GM23338 (cell line): ENCODE results near the gene GRIN3B. TPM values are rescaled to one million over a fixed set of nuclear protein-coding genes. Genes with fewer than 3 reads are reported as not detected.
A peak's percentile ranks its signal among the peaks of the same experiment; 100 is the strongest.

Source experiments
- ATAC-seq: fragments of 200-7000 bp; cut with Tn5 transposase; 3 replicates; pipeline ENCODE4 v1.9.1; 2020
- DNase-seq: peaks from one replicate; pipeline ENCODE4 v3.0.0-alpha.2; 2015; ENCODE audit warnings: low spot score
- H2AFZ ChIP-seq: fragments of 200-600 bp; sonication (generic); 2 replicates; pipeline ENCODE4 v1.8.0; 2016; ENCODE audit warnings: antibody characterized with exemption, mild to moderate bottlenecking, moderate library complexity
- H3F3A ChIP-seq: fragments of 200-600 bp; sonication (generic); replicated peaks from 2 replicates; pipeline ENCODE4 v1.8.0; 2017; ENCODE audit warnings: antibody characterized with exemption, mixed run types, low read depth
- H3K27ac ChIP-seq: fragments of 200-600 bp; sonication (generic); 2 replicates; pipeline ENCODE4 v1.6.1; 2016; ENCODE audit warnings: low read depth
- H3K27me3 ChIP-seq: fragments of 200-600 bp; sonication (generic); 2 replicates; pipeline ENCODE4 v1.8.0; 2016; ENCODE audit warnings: mild to moderate bottlenecking, mixed run types, moderate library complexity; ENCODE audit not compliant: insufficient read depth
- H3K36me3 ChIP-seq: fragments of 200-600 bp; sonication (generic); 2 replicates; pipeline ENCODE4 v1.8.0; 2016; ENCODE audit warnings: mild to moderate bottlenecking; ENCODE audit not compliant: insufficient read depth
- H3K4me1 ChIP-seq: fragments of 200-600 bp; sonication (generic); 2 replicates; pipeline ENCODE4 v1.8.0; 2016; ENCODE audit warnings: mild to moderate bottlenecking, moderate library complexity; ENCODE audit not compliant: insufficient read depth
- H3K4me2 ChIP-seq: fragments of 200-600 bp; sonication (generic); 2 replicates; pipeline ENCODE4 v1.7.1; 2017; ENCODE audit warnings: mixed run types
- H3K4me3 ChIP-seq: fragments of 200-600 bp; sonication (generic); 2 replicates; pipeline ENCODE4 v1.6.1; 2016; ENCODE audit warnings: mixed run types
- H3K79me2 ChIP-seq: fragments of 200-600 bp; sonication (generic); replicated peaks from 2 replicates; pipeline ENCODE4 v1.8.0; 2017; ENCODE audit warnings: mild to moderate bottlenecking; ENCODE audit not compliant: insufficient read depth
- H3K9me2 ChIP-seq: fragments of 200-600 bp; sonication (generic); 2 replicates; pipeline ENCODE4 v1.8.0; 2017; ENCODE audit not compliant: insufficient read depth
- H4K20me1 ChIP-seq: fragments of 200-600 bp; sonication (generic); replicated peaks from 2 replicates; pipeline ENCODE4 v1.8.0; 2017; ENCODE audit warnings: mild to moderate bottlenecking; ENCODE audit not compliant: insufficient read depth
- H3K27ac Mint-ChIP-seq: 2 replicates; pipeline ENCODE4 v1.8.0; 2020; ENCODE audit warnings: inconsistent platforms, mild to moderate bottlenecking, moderate library complexity, mixed read lengths
- H3K27me3 Mint-ChIP-seq: 3 replicates; pipeline ENCODE4 v1.8.0; 2022; ENCODE audit warnings: low read depth, mild to moderate bottlenecking, moderate library complexity, mixed read lengths, inconsistent platforms; ENCODE audit not compliant: insufficient read depth, poor library complexity
- H3K36me3 Mint-ChIP-seq: 3 replicates; pipeline ENCODE4 v1.8.0; 2021; ENCODE audit warnings: low read depth, mild to moderate bottlenecking, inconsistent platforms, moderate library complexity, mixed read lengths
- H3K4me1 Mint-ChIP-seq: 3 replicates; pipeline ENCODE4 v1.8.0; 2020; ENCODE audit warnings: mild to moderate bottlenecking, inconsistent platforms, mixed read lengths
- H3K4me3 Mint-ChIP-seq: 3 replicates; pipeline ENCODE4 v1.8.0; 2021; ENCODE audit warnings: moderate library complexity, mild to moderate bottlenecking, inconsistent platforms, mixed read lengths
- H3K9me3 Mint-ChIP-seq: 3 replicates; pipeline ENCODE4 v1.8.0; 2020; ENCODE audit warnings: moderate library complexity, mild to moderate bottlenecking, inconsistent platforms, mixed read lengths
- CREB1 ChIP-seq: fragments of 250-450 bp; sonication (Bioruptor Pico); IDR thresholded peaks from 2 replicates; pipeline ENCODE4 v1.5.0; 2020; ENCODE audit warnings: low read depth, mild to moderate bottlenecking, moderate library complexity
- CTCF ChIP-seq, 2 experiments: fragments of 200-600 bp in 1 of 2; sonication (generic) in 1 of 2; conservative IDR thresholded peaks; 2 replicates each; pipeline versions ENCODE4 v1.5.1 to v1.6.1; 2016 to 2017; ENCODE audit warnings: antibody characterized with exemption in 2 of 2, low read depth in 2 of 2, mild to moderate bottlenecking in 2 of 2, moderate library complexity in 1 of 2
- EZH2phosphoT487 ChIP-seq: fragments of 200-600 bp; sonication (generic); IDR thresholded peaks from one replicate; pipeline ENCODE4 v1.8.1; 2018; ENCODE audit warnings: antibody characterized with exemption; ENCODE audit not compliant: unreplicated experiment
- JUNB ChIP-seq: IDR thresholded peaks from one replicate; pipeline ENCODE4 v1.6.1; 2016; ENCODE audit warnings: antibody characterized with exemption; ENCODE audit not compliant: unreplicated experiment
- NANOG ChIP-seq: IDR thresholded peaks from 2 replicates; pipeline ENCODE4 v1.6.1; 2016; ENCODE audit warnings: antibody characterized with exemption, borderline replicate concordance
- POLR2AphosphoS5 ChIP-seq: IDR thresholded peaks from 2 replicates; pipeline ENCODE4 v1.6.1; 2016; ENCODE audit warnings: antibody characterized with exemption, low read depth
- REST ChIP-seq: IDR thresholded peaks from one replicate; pipeline ENCODE4 v1.6.1; 2018; ENCODE audit warnings: antibody characterized with exemption; ENCODE audit not compliant: unreplicated experiment
- STAT1 ChIP-seq: IDR thresholded peaks from one replicate; pipeline ENCODE4 v1.6.1; 2016; ENCODE audit warnings: antibody characterized with exemption; ENCODE audit not compliant: unreplicated experiment
- ZNF331 ChIP-seq: fragments of 250-450 bp; sonication (Bioruptor Pico); IDR thresholded peaks from 2 replicates; pipeline ENCODE4 v1.5.0; 2020; ENCODE audit warnings: low read depth, mild to moderate bottlenecking, moderate library complexity
- polyA plus RNA-seq: library from polyadenylated mRNA; unstranded; fragments of >200 nt; fragmentation: Nextera tagmentation; extraction: Ambion mirVana; gene quantifications from 2 replicates; pipeline ENCODE4 v1.2.1, GENCODE V29; 2016
- total RNA-seq: library from RNA; depleted of rRNA; stranded (reverse); fragments of >200 nt; shearing (Covaris generic); gene quantifications from 2 replicates; pipeline ENCODE4 v1.2.3, GENCODE V29; 2014

GRIN3B gene
- total and polyA plus RNA-seq, 2 experiments from 2014 or later = 0.11 to 2.8 TPM

GRCh38 chr19:1038978-1039645, 38.9 kb downstream of the GRIN3B start:
- Histone ChIP-seq H4K20me1 (peaks cover 4% of the 10 kb centered on the region; the same call in 1 of the 2 replicates), H2AFZ (no peak overlapping the region), H3K4me1 (peaks cover 10% of the 10 kb centered on the region), H3K27me3 (no peaks in the 10 kb centered on the region), H3K79me2 (no peaks in the 10 kb centered on the region), H3K9me2 (no peaks in the 10 kb centered on the region), H3K27ac (peak overlapping the region; percentile 88), H3K4me2 (peak overlapping the region; percentile 84), H3K4me3 (peak overlapping the region; percentile 91), H3F3A (peaks cover 38% of the 10 kb centered on the region), H3K36me3 (peaks cover 16% of the 10 kb centered on the region; the same call in 1 of the 2 replicates)
- peak overlapping the region; percentile 89 for H3K4me3 Mint-ChIP-seq
- peaks cover 39% of the 10 kb centered on the region for H3K27me3 Mint-ChIP-seq
- peak; percentile 52 for DNase-seq
- H3K4me1 Mint-ChIP-seq = peaks cover 15% of the 10 kb centered on the region
- TF ChIP-seq NANOG = no peak
- TF ChIP-seq POLR2AphosphoS5 = peak; percentile 42; the same call in 1 of the 2 replicates
- H3K36me3 Mint-ChIP-seq = peaks cover 45% of the 10 kb centered on the region
- ATAC-seq = peak; percentile 0; the same call in 1 of the 3 replicates
- H3K9me3 Mint-ChIP-seq = peaks cover 2% of the 10 kb centered on the region; the same call in 2 of the 3 replicates
- H3K27ac Mint-ChIP-seq = peak overlapping the region; percentile 4; the same call in 1 of the 2 replicates

GRCh38 chr19:1039646-1040475, 39.6 kb downstream of the GRIN3B start, which contains the start of gene ABCA7:
Gene ABCA7, plus strand, starts transcription at chr19:1040107. Its CDS starts 1,255 bp downstream, at chr19:1041362.
- TF ChIP-seq EZH2phosphoT487 (no peak), CREB1 (CRISPR knock-in tag) (peak; percentile 82), POLR2AphosphoS5 (peak; percentile 76)
- Histone ChIP-seq H3K4me1 (peaks cover 10% of the 10 kb centered on the region), H3K9me2 (no peaks in the 10 kb centered on the region), H3K4me2 (peak within 1 kb of the TSS; percentile 95), H3K36me3 (peaks cover 16% of the 10 kb centered on the region; the same call in 1 of the 2 replicates), H4K20me1 (peaks cover 4% of the 10 kb centered on the region; the same call in 1 of the 2 replicates), H3K79me2 (no peaks in the 10 kb centered on the region), H3K4me3 (peak within 1 kb of the TSS; percentile 91), H3K27me3 (no peaks in the 10 kb centered on the region), H3F3A (peaks cover 38% of the 10 kb centered on the region), H3K27ac (peak within 1 kb of the TSS; percentile 88), H2AFZ (peak within 1 kb of the TSS; percentile 90; the same call in 1 of the 2 replicates)
- peak; percentile 78 for ATAC-seq
- Mint-ChIP-seq H3K27me3 (peaks cover 39% of the 10 kb centered on the region), H3K36me3 (peaks cover 45% of the 10 kb centered on the region), H3K4me3 (peak within 1 kb of the TSS; percentile 89), H3K4me1 (peaks cover 15% of the 10 kb centered on the region), H3K9me3 (peaks cover 2% of the 10 kb centered on the region; the same call in 2 of the 3 replicates), H3K27ac (peak within 1 kb of the TSS; percentile 86)
- peak; percentile 99 for DNase-seq

GRCh38 chr19:1040476-1041271, 40.5 kb downstream of the GRIN3B start:
- peak; percentile 47 for ATAC-seq
- H3K36me3 Mint-ChIP-seq = peaks cover 43% of the 10 kb centered on the region
- no peak for TF ChIP-seq JUNB
- TF ChIP-seq POLR2AphosphoS5 = no peak; the same call in 1 of the 2 replicates
- peak; percentile 78 for TF ChIP-seq CREB1 (CRISPR knock-in tag)
- TF ChIP-seq CTCF (conservative IDR thresholded peaks at IDR 0.05; ENCODE audit: low read depth in 2 of 2) = no peak
- no peak for TF ChIP-seq REST
- no peak for TF ChIP-seq ZNF331
- TF ChIP-seq STAT1 = no peak

More at GRCh38 chr19:1040476-1041271, 40.5 kb downstream of the GRIN3B start:
- H3K27me3 ChIP-seq = no peaks in the 10 kb centered on the region
- peak overlapping the region; percentile 90; the same call in 1 of the 2 replicates for H2AFZ ChIP-seq
- Mint-ChIP-seq H3K27ac (peak overlapping the region; percentile 86), H3K4me3 (peak overlapping the region; percentile 89), H3K9me3 (peaks cover 4% of the 10 kb centered on the region; the same call in 2 of the 3 replicates), H3K27me3 (peaks cover 41% of the 10 kb centered on the region), H3K4me1 (peaks cover 15% of the 10 kb centered on the region)
- H3K4me2 ChIP-seq = peak overlapping the region; percentile 95
- H3K27ac ChIP-seq = peak overlapping the region; percentile 84; the same call in 1 of the 2 replicates
- peaks cover 33% of the 10 kb centered on the region for H3F3A ChIP-seq
- H3K36me3 ChIP-seq = peaks cover 16% of the 10 kb centered on the region; the same call in 1 of the 2 replicates
- no peaks in the 10 kb centered on the region for H3K79me2 ChIP-seq
- peak overlapping the region; percentile 91 for H3K4me3 ChIP-seq
- H3K4me1 ChIP-seq = peaks cover 10% of the 10 kb centered on the region
- peak; percentile 98 for DNase-seq
- H3K9me2 ChIP-seq = no peaks in the 10 kb centered on the region
- peaks cover under 1% of the 10 kb centered on the region; the same call in 1 of the 2 replicates for H4K20me1 ChIP-seq
